HG03066 (cell line): ENCODE results near the gene LRG1.

ENCODE experiments used
- ATAC-seq: cut with Tn5 transposase; IDR thresholded peaks from one replicate; pipeline ENCODE4 v1.9.1; 2021; ENCODE audit warnings: low read depth; ENCODE audit not compliant: unreplicated experiment

Gene LRG1

GRCh38 chr19:4497770-4498389, 42.0 kb downstream of the LRG1 start:
- ATAC-seq, result no peak

GRCh38 chr19:4496304-4496703, 43.5 kb downstream of the LRG1 start:
- no peak for ATAC-seq

GRCh38 chr19:4495471-4495870, 44.4 kb downstream of the LRG1 start:
- no peak for ATAC-seq

GRCh38 chr19:4494691-4495064, 45.2 kb downstream of the LRG1 start:
- ATAC-seq, result no peak

- no peak for ATAC-seq
These were observed 45.7 kb downstream of the LRG1 start for GRCh38 chr19:4493929-4494690.

GRCh38 chr19:4493104-4493928, 46.5 kb downstream of the LRG1 start:
- no peak for ATAC-seq

- no peak for ATAC-seq
These were observed 47.3 kb downstream of the LRG1 start for GRCh38 chr19:4492337-4493103.

- ATAC-seq, result no peak
These were observed 48.4 kb downstream of the LRG1 start for GRCh38 chr19:4491446-4491845.

- no peak for ATAC-seq
These were observed 51.3 kb downstream of the LRG1 start for GRCh38 chr19:4488496-4488895.

- ATAC-seq, result no peak
These were observed 52.3 kb downstream of the LRG1 start for GRCh38 chr19:4487572-4487971.
